ENCODE data around the gene TMEM37.
"Not testable (repeated sequence)": the region's sequence is repeated elsewhere in the genome, so short reads cannot be mapped to it uniquely, and the experiment has no call there.

TMEM37 gene, protein sequence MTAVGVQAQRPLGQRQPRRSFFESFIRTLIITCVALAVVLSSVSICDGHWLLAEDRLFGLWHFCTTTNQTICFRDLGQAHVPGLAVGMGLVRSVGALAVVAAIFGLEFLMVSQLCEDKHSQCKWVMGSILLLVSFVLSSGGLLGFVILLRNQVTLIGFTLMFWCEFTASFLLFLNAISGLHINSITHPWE

DNA sequence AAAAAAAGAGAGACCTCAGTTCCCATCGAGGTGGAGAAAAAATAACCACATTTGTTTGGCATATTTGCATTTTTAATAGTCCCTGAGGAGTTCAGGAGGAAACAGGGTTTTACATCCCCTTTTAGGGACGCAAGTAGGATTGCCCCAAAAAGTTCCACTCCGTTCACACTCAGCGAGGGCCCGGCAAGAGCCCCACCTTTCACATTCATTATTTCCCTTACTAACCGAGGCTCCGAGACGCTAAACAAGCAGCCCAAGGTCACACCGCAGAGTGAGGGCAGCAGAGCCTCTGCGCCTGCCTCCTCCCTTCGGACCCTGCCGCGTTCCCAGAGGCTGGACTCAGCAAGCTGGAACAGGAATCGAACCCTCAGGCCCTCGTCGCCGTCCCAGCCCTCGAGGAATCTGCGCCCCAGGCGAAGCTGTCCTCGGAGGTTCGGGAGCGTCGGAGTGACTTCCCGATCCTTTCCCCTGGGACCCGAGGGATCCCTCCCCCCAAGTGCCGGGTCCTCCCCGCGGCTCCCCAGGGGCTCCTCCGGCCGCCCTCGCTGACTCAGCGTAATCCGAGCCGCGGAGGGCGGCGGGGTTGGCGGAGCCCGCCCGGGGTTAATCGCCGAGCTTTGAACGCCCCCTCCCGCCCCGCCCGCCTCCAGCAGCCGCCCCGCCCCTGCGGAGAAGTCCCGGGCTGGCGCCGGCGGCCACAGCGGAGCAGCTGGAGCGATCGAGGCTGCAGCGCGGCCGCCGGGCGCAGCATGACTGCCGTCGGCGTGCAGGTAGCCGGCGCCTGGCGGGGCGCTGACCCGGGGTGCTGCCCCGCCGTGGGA, at the start of gene TMEM37:
Gene TMEM37, plus strand, starts transcription at position 700 of the 821 bp plus-strand sequence. Its CDS starts 50 bp downstream, at position 750.
- no peak for FAIRE-seq

DNA sequence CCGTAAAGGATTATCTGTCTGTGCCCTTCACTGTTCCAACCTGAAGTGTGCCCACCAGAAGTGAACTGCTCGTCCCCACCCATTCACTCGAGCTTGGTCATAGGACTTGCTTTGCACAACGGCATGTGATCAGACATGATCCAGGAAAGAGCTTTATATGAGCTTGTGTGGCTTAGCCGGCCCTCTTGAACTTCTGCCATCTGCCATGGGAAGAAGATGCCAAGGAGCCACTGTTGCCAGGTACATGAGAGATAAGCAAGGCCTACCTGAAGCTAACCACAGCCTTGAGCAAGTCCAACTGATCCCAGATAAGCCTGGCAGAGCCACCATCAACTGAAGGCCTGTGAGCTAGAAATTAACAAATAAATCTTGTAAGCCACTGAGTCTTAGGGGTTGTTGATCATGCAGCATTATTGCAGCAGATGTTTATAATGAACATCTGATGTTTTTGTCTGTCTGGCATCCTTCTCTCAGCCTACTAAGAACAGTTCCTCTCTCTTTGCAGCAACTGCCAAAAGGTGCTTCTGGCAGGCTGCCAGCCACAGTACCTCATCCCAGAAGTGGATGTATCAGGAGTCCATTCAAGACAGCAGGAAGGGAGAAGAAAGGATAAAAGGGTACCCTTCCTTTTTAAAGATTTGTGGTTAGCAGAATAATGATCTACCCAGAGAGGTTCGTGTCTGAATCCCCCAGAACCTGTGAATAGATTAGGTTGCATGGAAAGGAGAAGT, 48.1 kb upstream of the TMEM37 start:
- FAIRE-seq = no peak

DNA sequence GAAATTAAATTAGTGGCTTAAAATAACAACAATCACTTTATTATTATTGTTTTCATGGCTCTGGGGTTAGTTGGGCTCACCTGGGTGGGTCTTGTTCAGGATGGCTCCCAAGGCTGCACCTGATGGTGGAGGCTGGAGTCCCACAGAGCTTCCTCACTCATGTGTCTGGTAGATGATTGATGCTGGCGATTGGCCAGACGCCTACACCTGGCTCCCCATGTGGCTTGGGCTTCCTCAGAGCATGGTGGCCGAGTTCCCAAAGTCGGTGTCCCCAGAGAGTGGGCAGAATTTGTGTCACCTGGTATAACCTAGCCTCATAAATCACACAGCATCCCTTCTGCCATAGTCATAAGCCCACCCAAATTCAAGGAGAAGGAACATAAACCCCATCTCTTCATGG, 46.7 kb upstream of the TMEM37 start:
- FAIRE-seq = no peak

DNA sequence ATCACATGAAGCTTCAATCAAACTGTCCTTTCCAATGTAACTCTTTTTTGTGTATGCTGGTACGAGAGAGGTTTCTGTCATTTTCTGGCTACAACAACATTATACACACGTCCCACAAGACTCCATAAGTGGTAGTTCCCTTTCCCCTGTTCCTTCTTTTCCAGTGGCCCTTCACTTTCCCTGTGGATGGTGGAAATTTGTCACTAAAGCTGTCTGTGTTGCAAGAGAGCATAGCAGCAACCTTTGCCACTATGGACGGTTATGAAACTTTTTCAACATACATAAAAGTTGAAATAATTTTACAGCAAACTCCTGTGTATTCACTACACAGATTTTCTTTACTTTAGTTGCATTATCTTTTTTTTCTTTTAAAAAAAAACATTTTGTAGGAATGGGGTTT, 46.2 kb upstream of the TMEM37 start:
- FAIRE-seq = no peak

DNA sequence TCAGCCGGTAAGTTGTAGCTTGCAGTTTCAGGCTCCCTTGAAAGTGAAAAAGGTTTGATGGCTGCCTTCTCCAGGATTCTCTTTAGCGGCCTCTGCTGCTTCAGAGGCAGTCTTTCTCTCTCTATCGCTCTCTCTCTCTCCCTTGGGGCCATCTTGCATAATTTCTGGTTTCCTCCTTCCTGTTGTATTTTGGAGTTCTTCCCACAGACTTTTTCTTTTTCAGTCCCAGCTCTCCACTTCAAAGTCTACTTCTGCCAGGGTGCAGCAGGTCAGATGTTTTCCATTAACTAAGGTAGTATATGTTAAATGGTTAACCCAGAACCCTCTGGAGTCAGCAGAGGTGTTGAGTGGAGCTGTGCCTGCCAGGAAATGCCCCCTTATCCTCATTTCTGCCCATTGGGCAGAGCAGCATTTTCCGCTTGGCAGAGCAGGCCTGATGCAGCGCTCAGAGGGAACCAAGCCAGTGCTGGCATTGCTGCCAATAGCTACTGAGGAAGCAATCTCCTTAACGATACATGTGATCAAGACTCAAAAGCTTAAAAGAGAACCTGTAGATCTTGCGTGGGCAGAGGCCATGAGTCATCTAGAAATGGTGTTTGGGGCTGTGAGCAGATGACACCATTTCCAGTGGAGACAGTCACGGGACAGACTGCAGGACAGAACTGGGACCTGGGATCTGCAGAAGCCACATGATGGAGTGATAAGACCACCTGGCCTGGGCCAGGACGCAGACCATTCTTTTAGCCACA, 44.1 kb upstream of the TMEM37 start:
- no peak for FAIRE-seq

DNA sequence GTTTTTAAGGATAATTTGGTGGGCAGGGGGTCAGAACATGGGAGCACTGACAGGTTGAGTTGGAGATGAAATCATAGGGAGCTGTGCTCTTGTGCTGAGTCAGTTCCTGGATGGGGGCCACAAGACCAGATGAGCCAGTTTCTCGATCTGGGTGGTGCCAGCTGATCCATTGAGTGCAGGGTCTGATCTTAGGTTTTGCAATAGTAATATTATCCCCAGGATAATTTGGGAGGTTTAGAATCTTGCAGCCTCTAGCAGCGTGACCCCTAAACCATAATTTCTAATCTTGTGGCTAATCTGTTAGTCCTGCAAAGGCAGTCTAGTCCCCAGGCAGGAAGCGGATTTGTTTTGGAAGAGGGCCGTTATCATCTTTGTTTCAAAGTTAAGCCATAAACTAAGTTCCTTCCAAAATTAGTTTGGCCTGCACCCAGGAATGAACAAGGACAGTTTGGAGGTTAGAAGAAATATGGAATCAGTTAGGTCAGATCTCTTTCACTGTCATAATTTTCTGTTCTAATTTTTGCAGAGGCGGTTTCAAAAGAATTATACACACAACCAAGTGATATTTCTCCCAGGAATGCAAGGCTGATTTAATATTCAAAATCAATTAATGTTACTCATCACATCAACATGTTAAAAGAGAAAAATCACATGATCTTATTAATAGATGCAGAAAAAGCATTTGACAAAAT, 41.9 kb upstream of the TMEM37 start:
- FAIRE-seq = no peak

DNA sequence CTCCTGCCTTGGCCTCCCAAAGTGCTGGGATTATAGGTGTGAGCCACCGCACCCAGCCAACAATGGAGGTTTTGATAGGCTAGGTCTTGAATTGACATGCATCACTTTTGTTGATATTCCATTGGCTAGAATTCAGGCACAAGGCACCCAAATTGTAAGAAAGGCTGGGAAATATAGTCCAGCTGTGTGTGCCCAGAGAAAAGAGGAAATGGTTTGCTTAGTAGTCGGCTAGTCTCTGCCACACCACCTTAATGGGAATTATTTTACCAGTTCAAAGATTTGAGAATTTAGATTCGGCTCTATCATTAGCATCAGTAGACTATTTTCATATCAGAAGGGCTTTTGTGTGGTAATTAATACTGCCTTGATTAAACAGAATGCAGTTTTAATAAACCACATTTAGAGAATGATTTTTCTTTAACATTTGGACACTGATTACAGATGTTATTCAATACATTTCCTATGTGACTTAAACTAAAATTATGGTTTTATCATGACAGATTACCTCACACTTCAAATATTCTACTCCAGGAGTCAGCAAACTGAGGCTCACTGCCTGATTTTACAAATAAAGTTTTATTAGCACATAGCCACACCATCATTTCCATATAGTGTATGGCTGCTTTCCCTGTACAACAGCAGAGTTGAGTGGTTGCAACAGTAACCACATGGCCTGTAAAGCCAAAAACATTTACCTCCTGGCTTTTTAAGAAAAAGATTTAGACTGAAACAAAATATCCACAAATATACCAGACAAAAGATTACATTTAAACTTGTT, 37.5 kb upstream of the TMEM37 start:
- FAIRE-seq = no peak

DNA sequence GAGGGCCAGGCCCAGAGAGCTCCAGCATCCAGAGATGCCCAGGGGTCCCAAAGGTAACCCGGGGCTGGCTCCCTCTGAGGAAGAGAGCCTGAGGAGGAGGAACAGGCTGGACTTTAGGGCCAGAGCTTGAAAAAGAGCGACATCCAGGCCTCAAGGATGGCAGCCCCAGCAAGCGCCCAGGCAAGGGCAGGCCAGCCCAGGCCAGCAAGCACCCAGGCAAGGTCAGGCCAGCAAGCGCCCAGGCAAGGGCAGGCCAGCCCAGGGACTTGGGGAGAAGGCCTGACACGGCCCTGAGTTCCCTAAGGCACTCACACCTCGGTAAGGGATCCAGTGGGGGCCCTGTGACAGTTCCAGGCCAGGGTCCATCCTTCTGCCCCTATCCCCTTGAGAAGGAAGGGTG, 34.5 kb upstream of the TMEM37 start:
- FAIRE-seq = no peak

DNA sequence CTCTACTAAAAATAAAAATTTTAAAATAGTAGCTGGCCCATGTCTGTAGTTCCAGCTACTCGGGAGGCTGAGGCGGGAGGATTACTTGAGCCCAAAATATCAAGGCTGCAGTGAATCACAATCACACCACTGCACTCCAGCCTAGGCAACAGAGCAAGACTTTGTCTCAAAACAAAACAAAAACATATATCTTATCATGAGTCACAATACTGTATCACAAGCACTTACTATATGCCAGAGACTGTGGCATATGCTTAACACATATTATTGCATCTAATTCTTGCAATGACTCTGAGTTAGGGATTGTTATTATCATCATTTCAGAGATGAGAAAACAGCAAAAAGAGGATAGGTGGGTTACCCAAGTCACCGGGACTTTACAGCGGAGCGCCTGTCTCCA, 29.5 kb upstream of the TMEM37 start:
- FAIRE-seq = no peak

DNA sequence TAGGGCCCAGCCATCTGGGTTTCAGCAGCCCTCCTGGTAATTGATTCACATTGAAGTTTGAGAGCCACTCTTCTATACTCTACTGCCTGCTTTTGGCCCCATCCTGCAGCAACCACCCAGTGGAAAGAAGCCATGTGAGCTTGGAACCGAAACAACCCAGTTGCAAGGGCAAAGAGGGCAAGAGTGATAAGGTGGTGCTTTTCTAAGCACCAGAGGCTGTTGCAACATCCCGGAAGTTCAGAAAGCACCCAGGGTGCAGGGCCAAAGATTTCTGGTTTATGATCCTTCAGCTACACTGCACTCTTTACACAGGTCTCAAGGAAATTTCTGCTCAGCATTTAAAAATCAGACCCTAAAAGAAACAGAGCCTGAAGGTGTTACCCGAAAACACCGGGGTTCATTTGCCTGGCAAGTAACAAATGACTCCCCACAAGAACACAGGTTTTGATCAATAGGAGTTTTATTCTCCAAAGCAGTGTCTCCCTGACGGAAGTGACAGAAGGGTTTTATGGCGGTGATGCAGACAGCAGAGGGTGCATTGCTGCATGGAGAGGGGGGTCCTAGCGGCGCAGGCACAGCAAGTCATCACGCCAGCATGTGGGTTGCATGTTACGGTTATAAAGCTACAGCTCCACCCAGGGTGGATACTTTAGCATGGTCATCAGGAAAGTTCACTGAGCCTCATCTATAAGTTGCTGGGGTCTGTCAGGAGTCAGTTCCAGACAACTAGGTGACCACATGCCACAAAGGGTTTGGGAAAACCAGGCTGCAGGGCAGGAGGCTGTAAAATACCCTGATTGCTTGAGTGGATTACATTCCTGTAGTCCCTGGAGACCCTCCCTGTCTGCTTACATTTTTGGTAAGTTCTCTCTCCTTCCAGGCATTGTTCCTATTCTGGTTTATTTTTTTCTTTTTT, 28.8 kb upstream of the TMEM37 start:
- FAIRE-seq = no peak

DNA sequence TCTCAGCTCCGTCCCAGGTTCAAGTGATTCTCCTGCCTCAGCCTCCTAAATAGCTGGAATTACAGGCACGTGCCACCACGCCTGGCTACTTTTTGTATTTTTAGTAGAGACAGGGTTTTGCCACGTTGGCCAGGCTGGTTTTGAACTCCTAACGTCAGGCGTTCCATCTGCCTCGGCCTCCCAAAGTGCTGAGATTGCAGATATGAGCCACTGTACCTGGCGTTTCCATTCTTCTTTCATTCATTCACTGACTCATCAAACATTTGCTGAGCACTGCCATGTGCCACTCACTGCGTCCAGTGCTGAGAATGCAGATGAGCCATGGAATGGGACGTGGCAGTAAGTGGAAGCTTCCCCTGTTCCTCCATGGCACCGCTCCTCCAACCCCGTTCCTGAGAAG, 28.0 kb upstream of the TMEM37 start:
- not testable (repeated sequence) for FAIRE-seq

DNA sequence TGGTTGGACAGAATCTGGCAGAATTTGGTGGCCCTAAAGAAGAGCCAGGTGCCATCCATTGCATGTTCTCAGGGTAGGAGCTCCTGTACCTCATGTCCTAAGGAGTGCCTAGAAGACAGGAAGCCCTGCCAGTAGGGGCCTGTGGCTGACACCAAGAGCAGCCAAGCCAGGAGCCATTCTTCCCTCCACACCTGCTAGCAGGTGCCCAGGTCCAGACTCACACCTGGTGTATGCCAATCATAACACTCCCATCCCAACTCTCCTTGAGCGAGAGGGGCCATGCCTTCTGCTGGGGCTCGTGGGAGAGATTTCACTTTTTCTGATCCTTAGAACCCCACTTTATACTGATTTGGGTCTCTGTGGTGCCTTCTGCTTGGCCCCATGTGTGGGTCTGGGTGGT, 26.5 kb upstream of the TMEM37 start:
- no peak for FAIRE-seq

DNA sequence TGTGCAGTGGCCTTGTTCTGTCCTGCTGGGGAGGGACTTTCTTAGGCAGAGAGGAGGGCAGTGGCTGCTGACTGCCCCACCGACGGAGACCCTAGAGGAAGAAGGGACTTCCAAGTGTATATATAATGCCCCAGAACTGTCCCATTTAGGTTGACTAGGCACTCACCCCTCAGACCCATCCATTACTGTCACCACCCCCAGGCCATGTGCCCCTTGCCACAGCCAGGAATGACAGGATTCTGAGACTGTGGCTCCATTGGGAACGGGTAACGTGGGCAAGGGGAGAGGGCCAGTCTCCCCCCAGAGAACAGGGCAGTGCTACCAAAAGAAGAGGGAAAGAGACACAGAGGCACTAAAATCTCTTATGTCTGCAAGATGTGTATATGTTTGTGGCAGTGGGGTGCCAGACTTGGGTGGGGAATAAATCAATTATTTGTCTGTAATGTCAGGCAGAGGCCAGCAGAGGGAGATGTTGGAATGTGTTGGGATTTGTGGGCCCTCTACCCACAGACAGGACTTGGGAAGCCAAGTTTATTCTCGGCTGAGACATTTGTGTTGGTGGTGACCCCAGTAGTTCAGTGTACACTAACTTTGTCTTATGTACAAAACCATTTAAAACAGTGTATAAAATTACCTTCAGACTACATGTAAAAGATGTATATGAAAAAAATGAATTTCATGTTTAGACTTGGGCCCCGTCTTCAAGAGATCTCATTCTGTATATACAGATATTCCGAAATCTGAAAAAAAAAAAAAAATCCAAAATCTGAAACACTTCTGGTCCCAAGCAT, 24.0 kb upstream of the TMEM37 start:
- peak; percentile 44 for FAIRE-seq

DNA sequence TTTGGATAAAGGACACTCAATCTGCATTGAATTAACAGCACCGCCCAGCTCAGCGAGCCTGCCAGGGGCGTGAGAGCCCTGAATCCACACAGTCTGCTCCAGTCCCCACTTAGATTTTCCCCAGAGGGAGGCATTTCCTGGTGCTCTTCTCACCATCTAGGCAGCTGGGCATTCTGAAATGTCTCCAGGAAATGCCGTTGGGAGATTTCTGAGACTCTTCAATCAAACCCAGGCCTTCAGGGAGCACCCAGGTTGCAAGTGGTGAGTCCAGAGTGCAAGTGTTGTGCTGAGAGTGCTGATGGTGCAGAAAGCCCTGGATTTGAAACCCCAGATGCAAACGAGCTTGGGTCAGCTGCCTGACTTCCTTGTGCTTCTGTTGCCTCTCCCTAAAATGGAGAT, 23.4 kb upstream of the TMEM37 start:
- no peak for FAIRE-seq

DNA sequence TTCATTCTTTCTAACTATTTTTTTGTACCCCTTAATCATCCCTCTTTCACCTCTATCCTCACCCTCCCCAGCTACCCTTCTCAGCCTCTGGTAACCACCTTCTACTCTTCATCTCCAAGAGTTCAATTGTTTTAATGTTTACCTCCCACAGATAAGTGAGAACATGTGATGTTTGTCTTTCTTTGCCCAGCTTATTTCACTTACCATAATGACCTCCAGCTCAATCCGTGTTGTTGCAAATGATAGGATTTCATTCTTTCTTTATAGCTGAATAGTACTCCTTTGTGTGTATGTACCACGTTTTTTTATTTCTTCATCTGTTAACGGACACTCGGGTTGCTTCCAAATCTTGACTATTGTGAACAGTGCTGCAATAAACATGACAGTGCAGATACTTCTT, 22.1 kb upstream of the TMEM37 start:
- no peak for FAIRE-seq

DNA sequence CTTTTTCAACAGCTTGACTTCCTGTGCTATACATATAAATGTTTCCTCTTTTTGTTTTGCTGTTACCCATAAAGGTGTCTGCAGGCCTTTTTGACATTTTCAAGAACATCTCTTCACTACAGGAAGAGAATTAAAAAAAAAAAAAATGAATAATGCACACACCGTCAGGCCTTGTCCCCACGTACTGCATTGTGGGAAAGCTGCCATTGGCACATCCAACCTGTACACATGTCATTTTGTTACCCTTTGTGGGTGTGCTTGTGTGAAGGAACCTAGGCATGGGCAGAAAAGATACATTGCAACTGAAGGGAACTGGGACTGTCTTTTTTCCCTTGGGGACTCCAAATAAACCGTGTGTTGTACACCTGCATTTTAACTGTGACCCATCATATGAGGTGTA, 16.8 kb upstream of the TMEM37 start:
- no peak for FAIRE-seq

DNA sequence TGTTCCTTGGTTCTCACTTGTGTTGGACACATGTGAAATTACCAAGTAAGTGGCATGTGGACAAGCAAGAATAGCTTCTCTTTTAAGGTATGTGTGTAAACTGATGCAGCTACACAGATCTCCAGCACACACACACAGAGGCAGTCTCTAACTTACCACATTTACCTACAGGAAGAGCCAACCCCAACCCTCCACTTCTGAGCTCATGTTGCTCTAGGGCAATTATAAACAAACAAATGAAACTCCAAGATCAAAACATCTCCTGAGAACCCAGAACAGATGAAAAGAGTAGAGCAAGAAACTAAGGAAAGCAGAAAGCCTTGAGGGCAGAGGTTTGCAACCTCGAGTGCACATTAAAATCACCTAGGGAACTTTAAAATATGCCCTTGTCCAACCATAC, 16.0 kb upstream of the TMEM37 start:
- FAIRE-seq = no peak

DNA sequence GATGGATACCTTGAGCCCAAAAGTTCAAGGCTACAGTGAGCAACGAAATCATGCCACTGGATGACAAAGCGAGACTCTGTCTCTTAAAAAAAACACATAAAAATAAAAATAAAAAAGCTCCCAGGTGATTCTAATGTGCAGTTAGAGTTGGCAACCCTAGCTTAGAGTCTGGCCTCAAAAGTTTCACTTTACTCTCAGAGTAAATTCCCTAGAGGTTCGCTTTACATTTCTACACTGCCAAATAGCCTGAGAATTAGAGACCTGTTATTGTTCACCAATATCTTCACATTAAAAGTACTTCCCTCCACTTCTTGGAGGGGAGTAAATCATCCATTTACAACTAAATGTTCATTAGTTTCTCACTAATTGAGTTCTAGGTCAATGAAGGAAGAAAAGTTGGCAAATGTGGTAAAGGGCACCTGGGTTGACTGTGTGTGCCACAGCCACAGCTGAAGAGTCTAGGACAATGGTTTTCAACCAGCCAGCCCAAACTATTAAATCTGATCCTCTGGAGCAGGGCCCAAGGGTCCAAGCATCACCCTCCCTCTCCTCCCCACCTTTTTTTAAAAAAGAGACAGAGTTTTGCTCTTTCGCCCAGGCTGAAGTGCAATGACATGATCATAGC, 15.2 kb upstream of the TMEM37 start:
- FAIRE-seq = no peak

DNA sequence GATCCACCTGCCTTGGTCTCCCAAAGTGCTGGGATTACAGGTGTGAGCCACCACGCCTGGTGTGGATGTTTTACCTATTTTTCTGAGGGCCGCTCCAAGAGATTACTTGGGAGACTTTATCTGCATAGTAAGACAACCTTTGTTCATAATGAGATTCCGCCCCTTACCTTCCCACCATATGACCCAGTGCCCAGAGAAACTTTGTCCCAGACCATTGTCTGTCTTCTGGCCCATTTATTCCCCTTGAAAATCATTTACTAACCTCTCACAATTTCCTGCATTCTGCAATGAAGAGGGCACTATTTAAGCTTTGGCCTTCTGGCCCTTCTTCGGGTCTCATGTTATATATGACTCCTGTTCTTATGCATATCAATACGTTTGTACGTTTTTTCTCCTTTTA, 13.7 kb upstream of the TMEM37 start:
- no peak for FAIRE-seq
